Activated CD4-positive, alpha-beta T cell treated with anti-CD3 and anti-CD28 coated beads, Interleukin-2, amount 50 U/mL, for 1 hour (primary cell): ENCODE results near the gene FOXR1.
A peak's percentile ranks its signal among the peaks of the same experiment; 100 is the strongest.
"Not testable (repeated sequence)": the region's sequence is repeated elsewhere in the genome, so short reads cannot be mapped to it uniquely, and the experiment has no call there.

Experiments used
- DNase-seq: peaks from one replicate; pipeline ENCODE4 v3.0.0-alpha.2; 2020

Gene FOXR1

DNA sequence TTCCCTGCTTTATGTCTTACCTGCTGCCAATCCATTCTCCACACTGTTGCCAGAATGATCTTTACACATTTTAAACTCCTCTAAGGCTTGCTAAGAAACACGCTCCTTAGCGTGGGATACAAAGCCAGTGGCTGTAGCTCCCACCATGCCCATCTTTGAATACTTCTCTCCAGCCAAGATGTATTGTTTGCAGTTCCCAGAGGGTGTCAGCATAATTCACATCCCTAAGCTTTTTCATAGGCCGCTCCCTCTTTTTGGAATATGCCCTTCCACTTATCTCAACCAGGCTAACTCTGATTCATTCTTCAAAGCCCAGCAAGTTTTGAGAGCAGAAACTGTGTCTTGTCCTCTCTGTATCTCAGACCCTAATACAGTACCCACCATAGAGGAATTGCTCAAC lies 23.6 kb upstream of the FOXR1 start:
- no peak for DNase-seq

DNA sequence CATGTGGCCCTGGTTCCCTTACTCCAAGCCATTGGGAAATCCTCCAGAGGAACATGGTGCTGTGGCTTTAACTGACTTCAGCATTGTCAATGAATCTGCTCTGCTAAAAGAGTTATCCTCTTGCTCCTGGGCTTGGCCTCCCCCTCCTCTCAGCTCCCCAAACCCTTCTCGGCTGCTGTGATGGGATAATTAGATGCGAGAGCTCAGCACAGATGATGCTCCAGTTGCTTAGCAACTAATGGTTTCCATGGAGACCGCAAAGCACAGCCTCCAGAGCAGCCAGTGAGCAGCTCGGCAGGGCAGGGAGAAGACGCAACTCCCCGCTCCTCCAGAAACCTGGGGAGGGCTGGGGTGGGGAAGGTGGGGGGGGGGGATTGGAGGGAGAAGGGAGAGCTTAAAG lies 18.3 kb upstream of the FOXR1 start:
- no peak for DNase-seq

DNA sequence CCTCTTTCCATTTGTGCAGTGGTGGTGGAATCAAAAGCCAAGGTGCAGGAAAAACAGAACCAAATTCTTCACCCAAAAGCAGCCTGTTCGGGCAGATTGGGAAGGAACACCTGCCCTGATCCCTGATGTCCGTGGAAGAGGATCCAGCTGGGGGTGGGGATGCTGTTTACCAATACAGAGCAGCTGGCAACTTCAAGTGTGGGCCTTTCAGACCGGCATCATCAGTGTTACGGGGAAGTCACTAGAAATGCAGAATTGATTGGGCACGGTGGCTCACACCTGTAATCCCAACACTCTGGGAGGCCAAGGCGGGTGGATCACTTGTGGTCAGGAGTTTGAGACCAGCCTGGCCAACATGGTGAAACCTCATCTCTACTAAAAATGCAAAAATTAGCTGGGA lies 17.6 kb upstream of the FOXR1 start:
- not testable (repeated sequence) for DNase-seq

DNA sequence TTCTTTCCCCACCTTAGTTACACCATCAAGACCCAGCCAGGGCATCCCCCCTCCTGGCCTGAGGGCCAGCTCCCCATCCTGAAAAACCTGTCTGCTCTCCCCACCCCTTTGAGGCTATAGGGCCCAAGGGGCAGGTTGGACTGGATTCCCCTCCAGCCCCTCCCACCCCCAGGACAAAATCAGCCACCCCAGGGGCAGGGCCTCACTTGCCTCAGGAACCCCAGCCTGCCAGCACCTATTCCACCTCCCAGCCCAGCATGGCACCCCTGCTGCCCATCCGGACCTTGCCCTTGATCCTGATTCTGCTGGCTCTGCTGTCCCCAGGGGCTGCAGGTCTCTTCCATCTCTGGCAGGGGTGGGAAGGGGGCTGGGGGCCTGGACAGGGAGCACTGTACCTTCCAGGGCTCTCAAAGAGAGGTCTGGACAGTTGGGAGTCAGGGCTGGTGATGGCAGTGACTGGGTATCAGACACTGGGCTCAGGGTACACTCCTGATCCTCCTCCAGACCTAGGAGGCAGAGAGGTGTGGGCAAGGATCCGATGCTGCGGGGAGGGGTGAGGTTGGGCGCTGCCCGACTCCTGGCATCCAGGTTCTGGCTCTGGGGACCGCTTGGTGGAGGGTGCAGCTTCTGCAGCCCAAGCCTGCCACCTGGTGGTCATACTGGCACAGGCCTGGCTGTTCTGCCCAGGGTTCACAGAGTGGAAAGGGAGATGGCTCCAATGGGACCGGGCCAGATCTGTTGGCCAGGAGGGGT lies 15.3 kb upstream of the FOXR1 start, which contains the start of gene UPK2:
TSS of gene UPK2 (plus strand) at position 205 of the 753 bp plus-strand sequence. CDS start at position 258, 53 bp downstream.
- DNase-seq: peak; percentile 91

DNA sequence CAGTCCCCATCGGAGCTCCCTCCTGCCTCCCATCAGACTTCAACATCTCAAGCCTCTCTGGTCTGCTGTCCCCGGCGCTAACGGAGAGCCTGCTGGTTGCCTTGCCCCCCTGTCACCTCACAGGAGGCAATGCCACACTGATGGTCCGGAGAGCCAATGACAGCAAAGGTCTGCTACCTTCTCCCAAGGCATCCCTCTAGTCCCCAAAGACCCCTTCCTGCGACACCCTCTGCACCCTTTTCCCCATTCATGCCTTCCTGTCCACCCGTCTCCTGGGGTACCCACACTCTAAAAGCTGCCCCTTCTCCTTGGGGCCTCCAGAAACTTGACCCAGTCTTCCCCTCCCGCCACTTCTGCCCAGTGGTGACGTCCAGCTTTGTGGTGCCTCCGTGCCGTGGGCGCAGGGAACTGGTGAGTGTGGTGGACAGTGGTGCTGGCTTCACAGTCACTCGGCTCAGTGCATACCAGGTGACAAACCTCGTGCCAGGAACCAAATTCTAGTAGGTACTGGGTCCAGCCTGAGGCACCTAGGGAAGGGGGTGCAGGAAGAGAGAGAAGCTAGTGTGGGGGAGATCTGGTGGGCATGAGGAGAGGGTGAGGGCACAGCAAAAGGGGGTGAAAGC lies 14.6 kb upstream of the FOXR1 start:
- no peak for DNase-seq

DNA sequence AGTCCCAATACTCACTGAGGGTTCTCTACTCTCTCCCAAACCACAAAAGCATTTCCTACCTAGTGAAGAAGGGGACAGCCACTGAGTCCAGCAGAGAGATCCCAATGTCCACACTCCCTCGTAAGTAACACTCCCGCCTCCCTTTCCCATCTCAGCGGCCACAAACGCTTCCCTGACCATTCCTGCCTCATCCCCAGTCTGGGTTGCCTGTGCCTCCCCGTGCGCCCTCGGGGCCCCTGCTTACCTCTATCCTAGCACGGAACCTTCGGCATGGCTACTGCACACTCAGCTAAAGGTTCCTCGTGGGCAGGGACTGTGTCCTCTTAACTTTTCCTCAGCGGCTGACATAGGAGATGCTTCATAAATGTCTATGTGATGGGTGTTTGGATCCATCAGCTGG lies 14.0 kb upstream of the FOXR1 start:
- no peak for DNase-seq

DNA sequence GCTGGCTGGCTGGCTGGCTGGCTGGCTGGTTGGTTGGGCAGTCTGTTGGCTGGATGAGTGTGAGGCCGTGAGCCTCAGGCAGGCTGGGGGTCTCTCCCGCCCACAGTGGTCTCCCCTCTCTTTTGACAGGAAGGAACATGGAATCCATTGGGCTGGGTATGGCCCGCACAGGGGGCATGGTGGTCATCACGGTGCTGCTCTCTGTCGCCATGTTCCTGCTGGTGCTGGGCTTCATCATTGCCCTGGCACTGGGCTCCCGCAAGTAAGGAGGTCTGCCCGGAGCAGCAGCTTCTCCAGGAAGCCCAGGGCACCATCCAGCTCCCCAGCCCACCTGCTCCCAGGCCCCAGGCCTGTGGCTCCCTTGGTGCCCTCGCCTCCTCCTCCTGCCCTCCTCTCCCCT lies 13.6 kb upstream of the FOXR1 start:
- DNase-seq: no peak

DNA sequence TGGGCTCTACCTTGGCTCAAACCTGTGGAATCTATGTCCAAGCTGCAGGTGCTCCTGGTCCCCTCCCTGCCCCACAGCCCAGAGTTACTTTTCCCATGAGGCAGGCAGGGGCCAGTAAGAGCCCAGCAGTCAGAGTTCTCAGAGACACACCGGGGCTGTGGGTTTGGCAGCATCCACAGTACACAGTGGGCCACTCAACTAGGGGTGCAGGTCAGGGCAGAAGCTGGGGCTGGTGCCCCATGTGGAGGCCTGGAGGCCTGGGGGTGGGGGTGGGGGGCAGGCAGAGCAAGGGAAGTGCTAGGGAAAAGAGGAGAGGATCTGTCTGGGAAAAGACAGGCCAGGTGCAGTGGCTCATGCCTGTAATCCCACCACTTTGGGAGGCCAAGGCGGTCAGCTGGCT lies 13.0 kb upstream of the FOXR1 start:
- DNase-seq: no peak

DNA sequence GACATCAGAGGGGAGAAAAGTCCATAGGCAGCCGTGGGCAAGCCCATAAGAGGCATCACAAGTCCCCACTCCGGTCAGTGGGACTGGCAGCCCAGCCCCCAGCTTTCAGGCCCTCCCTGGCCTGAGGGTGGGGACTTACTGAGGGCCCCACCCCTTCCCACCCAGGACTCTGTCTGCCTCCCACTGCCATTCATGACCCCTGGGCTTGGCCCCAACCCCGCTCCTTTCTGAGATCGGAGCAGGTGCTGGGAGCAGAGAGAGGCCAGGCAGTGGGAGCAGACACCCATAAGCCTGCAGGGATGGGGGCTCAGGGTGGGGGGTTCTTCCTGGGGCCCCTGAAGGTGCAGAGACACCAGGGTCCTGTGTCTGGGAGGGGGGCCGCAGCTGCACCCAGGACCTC lies 10.4 kb upstream of the FOXR1 start:
- no peak for DNase-seq

DNA sequence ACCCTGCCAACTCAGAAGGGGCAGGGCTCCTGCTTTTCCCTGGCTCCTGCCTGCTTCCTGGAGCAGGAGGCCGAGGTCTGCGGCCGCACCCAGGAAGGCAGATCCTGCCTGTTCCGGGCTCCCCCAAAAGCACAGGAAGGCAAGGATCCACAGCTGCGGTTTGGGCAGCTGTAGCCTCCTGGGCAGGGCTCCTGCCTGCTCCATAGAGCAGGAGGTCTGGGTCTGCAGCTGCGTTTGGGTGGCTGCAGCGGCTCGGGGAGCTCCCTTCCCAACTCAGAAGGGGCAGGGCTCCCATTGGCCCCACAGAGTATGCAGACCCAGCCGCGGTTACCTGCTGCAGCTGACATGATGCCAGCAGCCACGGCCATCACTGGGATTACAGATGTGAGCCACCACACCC lies 10.0 kb upstream of the FOXR1 start:
- DNase-seq: no peak

DNA sequence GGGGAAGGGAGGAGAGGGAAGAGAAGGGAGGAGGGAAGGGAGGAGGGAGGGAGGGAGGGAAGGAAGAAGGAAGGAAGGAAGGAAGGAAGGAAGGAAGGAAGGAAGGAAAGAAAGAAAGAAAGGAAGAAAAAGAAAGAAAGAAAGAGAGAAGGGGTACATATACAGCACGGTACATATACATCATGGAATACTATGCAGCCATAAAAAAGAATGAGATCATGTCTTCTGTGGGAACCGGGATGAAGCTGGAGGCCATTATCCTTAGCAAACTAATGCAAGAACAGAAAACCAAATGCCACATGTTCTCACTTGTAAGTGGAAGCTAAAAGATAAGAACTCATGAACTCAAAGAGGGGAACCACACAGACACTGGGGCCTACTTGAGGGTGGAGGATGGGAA lies 2.1 kb upstream of the FOXR1 start:
- not testable (repeated sequence) for DNase-seq

DNA sequence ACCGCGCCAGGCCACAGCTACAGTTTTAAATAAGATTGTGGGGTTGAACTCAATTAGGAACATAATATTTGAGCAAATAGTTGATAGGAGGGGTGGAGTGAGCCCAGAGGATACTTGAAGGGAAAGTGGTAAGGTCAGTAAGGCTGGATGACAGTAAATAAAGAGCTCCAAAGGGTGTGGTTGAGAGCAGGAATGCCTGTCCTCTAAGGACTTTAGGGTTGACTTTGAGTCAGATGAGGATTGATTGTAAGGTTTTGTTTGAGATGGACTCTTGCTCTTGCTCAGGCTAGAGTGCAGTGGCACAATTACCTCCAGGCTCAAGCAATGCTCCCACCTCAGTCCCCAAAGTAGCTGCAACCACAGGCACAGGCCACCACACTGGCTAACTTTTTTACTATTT lies 2.4 kb downstream of the FOXR1 start:
- DNase-seq: no peak

DNA sequence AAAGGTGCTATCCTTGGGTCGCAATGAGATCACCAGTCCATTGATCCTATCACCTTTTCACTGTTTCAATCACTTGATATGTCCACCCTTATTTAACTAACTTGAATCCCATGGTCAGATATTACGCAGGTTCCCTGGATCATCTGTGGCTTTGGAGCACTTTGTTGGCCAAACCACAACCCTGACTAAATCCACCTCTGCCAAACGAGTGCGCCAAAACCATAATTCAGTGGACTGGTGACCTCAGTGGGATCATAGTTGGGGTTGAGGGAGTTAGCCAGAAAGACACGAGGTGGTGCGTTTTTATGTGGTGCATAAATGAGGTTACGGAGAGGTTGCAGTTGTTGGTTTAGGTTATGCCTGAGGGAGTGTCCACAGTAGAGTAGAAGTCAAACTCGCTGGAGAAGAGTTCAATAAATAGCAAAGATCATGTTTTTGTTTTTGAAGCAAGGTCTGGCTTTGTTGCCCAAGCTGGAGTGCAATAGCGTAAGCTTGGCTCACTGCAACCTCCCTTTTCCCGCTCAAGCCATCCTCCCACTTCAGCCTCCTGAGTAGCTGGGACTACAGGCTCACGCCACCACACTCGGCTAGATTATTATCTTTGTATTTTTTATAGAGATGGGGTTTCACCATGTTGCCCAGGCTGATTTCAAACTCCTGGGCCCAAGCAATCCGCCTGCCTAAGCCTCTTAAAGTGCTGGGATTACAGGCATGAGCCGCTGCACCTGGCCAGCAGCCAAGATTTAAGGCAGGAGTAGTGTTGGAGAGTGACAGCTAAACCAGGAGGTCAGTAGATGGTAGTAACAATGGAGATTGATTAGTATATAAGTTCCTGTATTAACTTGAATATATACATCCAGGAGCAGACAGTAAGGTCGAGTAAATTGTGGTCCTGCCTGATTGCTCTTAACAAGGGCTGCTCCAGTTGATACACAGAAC lies 4.5 kb downstream of the FOXR1 start:
- DNase-seq: no peak

DNA sequence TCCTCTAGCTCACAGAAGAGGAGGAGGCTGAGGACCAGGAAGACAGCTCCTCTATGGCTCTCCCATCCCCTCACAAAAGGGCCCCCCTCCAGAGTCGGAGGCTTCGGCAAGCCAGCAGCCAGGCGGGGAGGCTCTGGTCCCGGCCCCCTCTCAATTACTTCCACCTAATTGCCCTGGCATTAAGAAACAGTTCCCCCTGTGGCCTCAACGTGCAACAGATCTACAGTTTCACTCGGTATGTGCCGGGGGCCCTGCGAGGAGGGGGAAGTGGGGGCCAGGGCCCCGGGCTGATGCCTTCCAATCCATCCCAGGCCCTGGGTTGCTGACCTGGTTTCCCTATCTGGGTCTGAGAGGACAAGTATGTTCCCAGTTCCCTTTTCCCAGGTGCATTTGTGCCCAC lies 7.9 kb downstream of the FOXR1 start:
- no peak for DNase-seq

DNA sequence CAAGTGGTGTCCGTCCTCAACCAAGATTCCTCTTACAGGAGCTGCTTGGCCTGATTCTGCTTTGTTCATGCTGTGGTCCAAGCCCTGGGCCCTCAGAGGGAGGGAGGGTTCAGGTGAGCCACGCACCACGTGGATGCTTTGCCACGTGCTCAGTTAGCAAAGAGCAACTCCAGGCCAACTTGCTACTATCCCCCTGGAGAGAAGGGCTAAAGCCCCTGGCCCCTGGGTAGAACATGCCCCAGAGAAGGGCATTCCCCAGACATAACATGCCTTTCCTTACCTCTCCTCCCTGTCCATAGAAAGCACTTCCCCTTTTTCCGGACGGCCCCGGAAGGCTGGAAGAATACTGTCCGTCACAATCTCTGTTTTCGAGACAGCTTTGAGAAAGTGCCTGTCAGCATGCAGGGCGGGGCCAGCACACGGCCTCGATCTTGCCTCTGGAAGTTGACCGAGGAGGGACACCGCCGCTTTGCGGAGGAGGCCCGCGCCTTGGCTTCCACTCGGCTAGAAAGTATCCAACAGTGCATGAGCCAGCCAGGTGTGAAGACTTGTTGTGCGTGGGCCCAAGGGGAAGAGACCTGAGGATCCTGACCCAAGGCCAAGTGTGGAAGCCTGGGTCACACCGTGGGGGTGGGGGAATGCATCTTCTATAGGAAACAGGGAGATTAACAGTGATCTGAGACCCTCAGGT lies 8.8 kb downstream of the FOXR1 start:
- no peak for DNase-seq

DNA sequence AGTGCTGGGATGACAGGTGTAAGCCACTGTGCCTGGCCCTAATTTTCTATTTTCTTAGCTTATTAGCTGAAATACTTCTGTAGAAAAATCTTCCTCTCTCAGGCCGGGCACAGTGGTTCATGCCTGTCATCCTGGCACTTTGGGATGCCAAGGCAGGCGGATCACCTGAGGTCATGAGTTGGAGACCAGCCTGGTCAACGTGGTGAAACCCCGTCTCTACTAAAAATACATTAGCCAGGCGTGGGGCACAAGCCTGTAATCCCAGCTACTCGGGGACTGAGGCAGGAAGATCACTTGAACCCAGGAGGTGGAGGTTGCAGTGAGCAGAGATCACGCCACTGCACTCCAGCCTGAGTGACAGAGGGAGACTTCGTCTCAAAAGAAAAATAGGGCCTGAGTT lies 12.8 kb downstream of the FOXR1 start:
- not testable (repeated sequence) for DNase-seq

DNA sequence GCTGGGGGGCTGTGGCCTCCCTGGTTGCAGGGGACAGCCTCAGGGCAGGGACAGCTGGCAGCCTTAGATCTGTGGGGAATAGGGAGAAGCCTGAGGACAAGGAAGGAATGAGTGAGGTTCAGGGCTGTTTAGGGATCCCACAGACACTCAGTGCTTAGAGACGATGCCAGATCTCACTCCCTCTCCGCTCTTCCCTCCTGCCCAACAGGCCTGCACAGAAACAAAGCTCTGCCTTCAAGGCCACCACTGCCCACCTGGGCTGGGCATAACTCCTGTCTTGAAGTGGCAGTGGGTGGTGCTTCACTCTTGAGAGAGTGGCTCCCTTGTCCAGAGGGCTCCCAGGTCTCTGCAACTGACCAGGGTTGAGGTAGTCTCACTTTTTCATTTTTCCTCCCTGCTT lies 13.3 kb downstream of the FOXR1 start:
- DNase-seq: no peak

DNA sequence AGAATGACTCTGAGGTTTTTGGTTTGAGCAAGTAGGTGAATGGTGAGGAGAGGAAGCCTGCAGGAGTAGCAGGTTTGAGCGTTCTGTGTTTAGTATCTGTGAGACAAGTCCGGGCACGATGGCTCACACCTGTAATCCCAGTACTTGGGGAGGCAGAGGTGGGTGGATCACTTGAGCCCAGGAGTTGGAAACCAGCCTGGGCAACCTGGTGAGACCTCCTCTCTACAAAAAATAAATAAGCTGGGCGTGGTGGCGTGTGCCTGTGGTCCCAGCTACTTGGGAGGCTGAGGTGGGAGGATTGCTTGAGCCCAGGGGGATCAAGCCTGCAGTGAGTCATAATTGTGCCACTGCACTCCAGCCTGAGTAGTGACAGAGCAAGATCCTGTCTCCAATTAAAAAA lies 16.7 kb downstream of the FOXR1 start:
- DNase-seq: no peak

DNA sequence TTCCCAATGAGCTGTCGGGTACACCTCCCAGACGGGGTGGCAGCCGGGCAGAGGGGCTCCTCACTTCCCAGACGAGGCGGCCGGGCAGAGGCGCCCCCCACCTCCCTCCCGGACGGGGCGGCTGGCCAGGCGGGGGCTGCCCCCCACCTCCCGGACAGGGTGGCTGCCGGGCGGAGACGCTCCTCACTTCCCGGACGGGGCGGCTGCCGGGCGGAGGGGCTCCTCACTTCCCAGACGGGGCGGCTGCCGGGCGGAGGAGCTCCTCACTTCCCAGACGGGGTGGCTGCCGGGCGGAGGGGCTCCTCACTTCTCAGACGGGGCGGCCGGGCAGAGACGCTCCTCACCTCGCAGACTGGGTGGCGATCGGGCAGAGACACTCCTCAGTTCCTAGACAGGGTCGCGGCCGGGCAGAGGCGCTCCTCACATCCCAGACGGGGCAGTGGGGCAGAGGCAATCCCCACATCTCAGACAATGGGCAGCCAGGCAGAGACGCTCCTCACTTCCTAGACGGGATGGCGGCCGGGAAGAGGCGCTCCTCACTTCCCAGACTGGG lies 20.0 kb downstream of the FOXR1 start:
- not testable (repeated sequence) for DNase-seq

DNA sequence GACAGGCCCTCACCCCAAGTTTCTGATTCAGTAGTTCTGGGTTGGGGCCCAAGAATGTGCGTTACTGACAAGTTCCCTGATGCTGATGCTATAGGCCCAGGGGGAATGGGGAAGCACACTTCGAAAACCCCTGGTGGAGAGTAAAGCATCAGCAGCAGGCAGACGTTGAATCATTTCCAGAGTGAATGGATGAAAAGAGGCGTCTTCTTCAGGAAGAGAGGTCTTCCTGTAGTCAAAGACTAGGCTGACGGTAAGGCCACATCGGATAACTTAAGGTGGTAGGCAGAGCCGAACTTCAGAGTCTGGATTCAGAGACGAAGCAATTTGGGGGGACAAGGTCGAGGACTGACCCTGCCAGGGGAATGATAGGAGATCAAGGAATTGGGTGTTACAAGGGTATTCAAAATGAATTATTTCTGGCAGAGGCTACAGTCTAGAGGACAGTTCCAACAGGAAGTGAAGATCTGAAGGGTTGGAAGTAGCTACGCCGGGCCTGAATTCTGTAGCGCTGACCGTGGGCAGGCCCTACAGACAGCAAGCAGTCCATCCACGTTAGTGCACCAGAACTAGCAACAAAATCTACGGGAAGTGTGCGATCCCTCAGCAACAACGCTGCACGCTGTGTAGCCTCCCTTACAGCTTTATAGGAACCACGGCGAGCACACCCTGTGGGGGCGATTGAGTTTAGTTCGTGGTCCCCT lies 25.5 kb downstream of the FOXR1 start:
- DNase-seq: peak; percentile 32

DNA sequence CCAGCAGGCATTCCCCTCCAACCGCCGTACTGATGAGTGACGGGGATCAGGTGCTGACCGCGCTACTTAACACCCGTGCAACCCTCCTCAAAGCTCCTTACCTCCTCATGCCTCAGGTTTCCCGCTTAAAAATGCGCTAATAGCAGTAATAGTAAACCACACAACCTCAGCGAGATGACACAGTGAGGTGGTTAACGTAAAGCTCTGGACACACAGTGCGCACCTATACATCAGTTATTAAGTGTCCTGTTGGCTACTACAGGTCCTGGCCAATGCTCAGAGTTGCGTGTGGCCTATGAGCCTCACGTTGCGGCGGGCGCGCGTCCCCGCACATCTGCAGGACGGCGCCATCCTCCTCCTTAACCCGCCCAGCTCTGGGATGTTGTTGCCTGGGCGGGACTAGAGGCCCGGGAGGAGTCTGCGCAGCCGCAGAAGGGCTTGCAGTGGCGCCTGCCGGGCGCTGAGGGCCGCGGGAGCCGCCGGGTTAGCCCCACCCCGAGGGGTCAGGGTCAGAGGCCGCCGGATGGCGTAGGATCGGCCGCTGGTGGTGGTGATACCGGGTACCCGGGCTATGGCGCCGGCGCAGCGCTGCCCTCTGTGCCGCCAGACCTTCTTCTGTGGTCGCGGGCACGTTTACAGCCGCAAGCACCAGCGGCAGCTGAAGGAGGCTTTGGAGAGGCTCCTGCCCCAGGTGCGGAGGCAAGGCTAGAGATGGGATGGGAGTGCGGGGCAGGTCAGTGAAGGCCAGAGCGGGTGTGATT lies 26.2 kb downstream of the FOXR1 start, which contains the start of gene CENATAC:
TSS of gene CENATAC (plus strand) at position 512 of the 761 bp plus-strand sequence. CDS start at position 572, 60 bp downstream.
- peak; percentile 95 for DNase-seq
